Hippocampal formation (tissue), 2 donors: ENCODE measurements around the gene SERP2.

Experiments
- DNase-seq, 2 donors: peaks; one replicate each; lab custom pipeline; 2025; lab: John Stamatoyannopoulos, UW

The SERP2 gene

GRCh38 chr13:44355621-44356020 lies 18.0 kb upstream of the SERP2 start:
- no peak for DNase-seq

- no peak for DNase-seq
Measured at GRCh38 chr13:44359983-44360375, 13.6 kb upstream of the SERP2 start.

GRCh38 chr13:44362394-44363040 lies 11.1 kb upstream of the SERP2 start:
- no peak for DNase-seq

GRCh38 chr13:44363631-44364344 lies 9.8 kb upstream of the SERP2 start:
- DNase-seq, result no peak

- DNase-seq, result no peak
Measured at GRCh38 chr13:44364345-44365000, 9.2 kb upstream of the SERP2 start.

- DNase-seq, result no peak
Measured at GRCh38 chr13:44365008-44365407, 8.6 kb upstream of the SERP2 start.

GRCh38 chr13:44365899-44366298 lies 7.7 kb upstream of the SERP2 start:
- no peak for DNase-seq

- DNase-seq, result no peak
Measured at GRCh38 chr13:44368062-44368591, 5.5 kb upstream of the SERP2 start.

- DNase-seq, result no peak
Measured at GRCh38 chr13:44368599-44369368, 4.8 kb upstream of the SERP2 start.

GRCh38 chr13:44371421-44371820 lies 2.2 kb upstream of the SERP2 start:
- DNase-seq, result no peak

- no peak for DNase-seq
Measured at GRCh38 chr13:44373247-44373600, 400 bp upstream of the SERP2 start.

GRCh38 chr13:44374348-44374712 lies 706 bp downstream of the SERP2 start:
- DNase-seq, result no peak

GRCh38 chr13:44378277-44378676 lies 4.7 kb downstream of the SERP2 start:
- no peak for DNase-seq

- no peak for DNase-seq
Measured at GRCh38 chr13:44379885-44380284, 6.3 kb downstream of the SERP2 start.

GRCh38 chr13:44380404-44381165 lies 7.0 kb downstream of the SERP2 start:
- no peak for DNase-seq

GRCh38 chr13:44382635-44383145 lies 9.1 kb downstream of the SERP2 start:
- DNase-seq, result no peak

GRCh38 chr13:44383945-44384344 lies 10.3 kb downstream of the SERP2 start:
- no peak for DNase-seq

GRCh38 chr13:44384778-44385177 lies 11.2 kb downstream of the SERP2 start:
- DNase-seq, result no peak

- no peak for DNase-seq
Measured at GRCh38 chr13:44385401-44385800, 11.8 kb downstream of the SERP2 start.

GRCh38 chr13:44385847-44386246 lies 12.2 kb downstream of the SERP2 start:
- no peak for DNase-seq

GRCh38 chr13:44386913-44387556 lies 13.4 kb downstream of the SERP2 start:
- DNase-seq, result no peak
